C1 segment of cervical spinal cord (tissue), 14 donors: Measurements from ENCODE around the gene C17orf75.

ENCODE experiments used
- DNase-seq, 14 donors: peaks; one replicate each; lab custom pipeline; 2025; lab: John Stamatoyannopoulos, UW

C17orf75 gene

GRCh38 chr17:32305049-32305448 lies 36.9 kb downstream of the C17orf75 start:
- no peak for DNase-seq

- DNase-seq: no peak
These were observed 38.1 kb downstream of the C17orf75 start for GRCh38 chr17:32303781-32304288.

- no peak for DNase-seq
These were observed 38.9 kb downstream of the C17orf75 start for GRCh38 chr17:32302860-32303649.

- DNase-seq: no peak
These were observed 39.9 kb downstream of the C17orf75 start for GRCh38 chr17:32302037-32302436.

GRCh38 chr17:32299580-32300164 lies 42.3 kb downstream of the C17orf75 start:
- no peak for DNase-seq

GRCh38 chr17:32298721-32299579 lies 43.0 kb downstream of the C17orf75 start:
- DNase-seq: no peak

GRCh38 chr17:32298298-32298697 lies 43.7 kb downstream of the C17orf75 start:
- DNase-seq: peak in 1 of 14 donors; percentile 88

GRCh38 chr17:32297860-32298259 lies 44.1 kb downstream of the C17orf75 start:
- no peak for DNase-seq

- no peak for DNase-seq
These were observed 44.5 kb downstream of the C17orf75 start for GRCh38 chr17:32297424-32297823.

GRCh38 chr17:32292094-32292493 lies 49.9 kb downstream of the C17orf75 start:
- no peak for DNase-seq

GRCh38 chr17:32289471-32290070 lies 52.4 kb downstream of the C17orf75 start:
- no peak for DNase-seq

- no peak for DNase-seq
These were observed 53.4 kb downstream of the C17orf75 start for GRCh38 chr17:32288615-32289014.

GRCh38 chr17:32287804-32288511 lies 54.0 kb downstream of the C17orf75 start:
- no peak for DNase-seq

GRCh38 chr17:32286518-32286900 lies 55.5 kb downstream of the C17orf75 start:
- DNase-seq: peak in 1 of 14 donors; percentile 45

- peak in 11 of 14 donors; percentile 23 to 82 (median 64) for DNase-seq
These were observed 56.0 kb downstream of the C17orf75 start for GRCh38 chr17:32285746-32286517.

- no peak for DNase-seq
These were observed 56.7 kb downstream of the C17orf75 start for GRCh38 chr17:32285306-32285705.

- peak in 7 of 14 donors; percentile 13 to 48 (median 22) for DNase-seq
These were observed 58.2 kb downstream of the C17orf75 start for GRCh38 chr17:32283745-32284201.

- no peak for DNase-seq
These were observed 60.9 kb downstream of the C17orf75 start for GRCh38 chr17:32281011-32281451.

- no peak for DNase-seq
These were observed 61.9 kb downstream of the C17orf75 start for GRCh38 chr17:32279891-32280716.
